Subcutaneous adipose tissue (tissue), 4 donors: Measurements from ENCODE around the gene TMEFF1. TPM values are rescaled to one million over a fixed set of nuclear protein-coding genes. Genes with fewer than 3 reads are reported as not detected.

Experiments
- CTCF ChIP-seq: fragments of 450-650 bp; IDR thresholded peaks from one replicate; pipeline ENCODE4 v1.5.1; 2016; ENCODE audit warnings: low read depth, mild to moderate bottlenecking, control low read depth, antibody characterized with exemption, moderate library complexity
- total RNA-seq, 4 donors: library from RNA; depleted of rRNA; stranded (reverse); fragments of >200 nt; gene quantifications; one replicate each; pipeline ENCODE4 v1.1.0, GENCODE V29; 2016

The TMEFF1 gene
- total RNA-seq, 4 donors from 2014 or later = 0.22 to 2.9 TPM; not detected in 2

- no peak for TF ChIP-seq CTCF
Measured at GRCh38 chr9:100573655-100574260, 100.8 kb downstream of the TMEFF1 start.

DNA sequence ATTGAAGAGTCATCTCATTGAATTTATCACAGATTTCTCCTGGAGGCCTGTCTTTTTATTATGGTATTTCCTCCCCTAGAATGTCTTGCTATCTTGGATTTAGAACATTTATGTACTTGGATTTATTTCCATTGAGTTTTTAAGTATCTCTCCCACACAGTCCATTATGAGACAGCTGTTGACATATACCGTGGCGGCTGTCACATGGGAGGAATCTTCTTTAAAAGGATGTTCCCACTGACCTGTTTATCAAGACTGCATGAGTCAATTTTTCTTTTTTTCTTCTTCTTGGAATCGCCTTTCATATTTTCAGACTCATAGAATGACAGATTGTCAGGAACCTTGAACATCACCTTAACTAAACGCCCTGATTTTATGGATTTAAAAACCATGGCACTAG lies 102.1 kb downstream of the TMEFF1 start:
- TF ChIP-seq CTCF = no peak

DNA sequence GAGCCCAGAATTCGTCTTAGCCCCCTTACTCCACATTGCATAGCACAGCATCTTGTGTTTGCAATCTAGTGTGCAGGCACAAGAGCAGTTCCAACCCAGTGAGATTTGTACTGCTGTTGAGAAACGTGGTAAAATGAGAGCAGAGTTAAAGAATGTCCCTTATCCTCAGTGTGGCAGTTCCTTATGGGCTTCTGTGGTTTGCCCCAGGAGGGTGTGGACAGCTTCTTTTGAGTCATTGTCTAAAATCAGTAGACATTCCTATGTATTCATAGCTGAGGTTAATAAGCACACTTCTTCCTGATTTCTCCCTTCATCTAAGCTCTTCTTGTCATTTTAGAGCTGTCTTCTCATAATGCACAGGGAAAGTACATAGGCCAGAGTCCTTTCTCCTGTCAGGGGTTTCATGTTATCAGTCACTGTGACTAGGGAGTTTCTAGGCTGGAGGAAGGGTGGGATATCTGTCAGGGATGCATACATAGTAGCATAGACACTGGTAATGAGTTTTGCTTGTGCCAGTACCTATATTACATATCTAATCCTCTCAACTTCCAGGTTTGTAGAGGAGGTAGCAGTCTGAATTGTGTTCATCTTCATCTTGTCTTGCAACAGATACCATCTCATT lies 102.9 kb downstream of the TMEFF1 start:
- no peak for TF ChIP-seq CTCF

DNA sequence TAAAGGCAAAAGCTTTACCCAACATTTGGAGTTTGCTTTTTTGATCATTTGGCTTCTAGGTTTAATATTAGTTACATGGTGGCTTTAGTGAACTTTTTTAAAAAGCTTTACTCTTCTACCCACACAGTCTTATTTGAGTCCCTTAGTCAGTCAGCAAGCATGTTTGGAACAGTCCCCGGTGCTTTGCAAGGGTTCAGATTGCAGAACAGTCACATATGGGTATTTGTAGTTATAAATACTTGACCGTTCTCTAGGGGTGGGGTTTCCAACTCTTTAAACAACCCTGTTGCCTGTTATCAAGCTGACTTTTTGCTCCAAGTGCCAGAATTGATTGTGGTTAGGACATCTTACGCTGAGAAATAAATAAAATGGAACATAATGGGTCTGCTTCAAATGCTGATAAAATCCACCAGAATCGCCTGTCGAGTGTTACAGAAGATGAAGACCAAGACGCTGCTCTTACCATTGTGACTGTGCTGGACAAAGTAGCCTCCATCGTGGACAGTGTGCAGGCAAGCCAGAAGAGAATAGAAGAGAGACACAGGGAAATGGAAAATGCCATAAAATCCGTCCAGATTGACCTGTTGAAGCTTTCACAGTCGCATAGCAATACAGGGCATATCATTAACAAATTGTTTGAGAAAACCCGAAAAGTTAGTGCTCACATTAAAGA lies 105.0 kb downstream of the TMEFF1 start, which contains the start of gene CAVIN4:
TSS of gene CAVIN4 (plus strand) at position 304 of the 673 bp plus-strand sequence. CDS start at position 369, 65 bp downstream.
- TF ChIP-seq CTCF = no peak

- no peak for TF ChIP-seq CTCF
Measured at GRCh38 chr9:100578610-100579009, 105.7 kb downstream of the TMEFF1 start.

DNA sequence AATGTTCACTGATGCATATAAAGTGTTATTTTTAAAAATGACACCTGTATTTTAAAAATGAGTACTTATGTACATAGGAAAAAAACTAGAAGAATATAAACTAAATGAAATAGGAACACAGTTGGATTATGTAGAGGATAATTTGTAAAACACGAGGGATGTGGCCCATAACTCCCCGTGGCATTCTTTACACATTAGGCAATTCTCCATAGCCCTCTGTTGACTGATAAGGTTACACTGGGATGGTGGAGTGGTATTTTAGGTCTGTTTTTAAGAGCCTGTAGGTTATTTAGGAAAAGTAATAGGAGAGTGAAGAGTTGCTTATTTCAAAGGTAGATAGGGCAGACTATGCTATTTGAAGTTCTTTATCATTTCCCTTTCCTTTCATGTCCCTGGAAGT lies 106.7 kb downstream of the TMEFF1 start:
- no peak for TF ChIP-seq CTCF

GRCh38 chr9:100580257-100580656 lies 107.3 kb downstream of the TMEFF1 start:
- TF ChIP-seq CTCF = no peak
